Body of pancreas (tissue), 4 donors: Measurements from ENCODE around the gene ASNS.
"Not testable (repeated sequence)": the region's sequence is repeated elsewhere in the genome, so short reads cannot be mapped to it uniquely, and the experiment has no call there.

Experiments
- CTCF ChIP-seq, 7 experiments: fragments of 450-650 bp in 4 of 7; fragments of 200-600 bp in 3 of 7; sonication (generic) in 3 of 7; IDR thresholded peaks; one replicate each; pipeline ENCODE4 v1.5.1; 2016 to 2019; ENCODE audit warnings: antibody characterized with exemption in 7 of 7
- POLR2A ChIP-seq, 3 donors: fragments of 450-650 bp; IDR thresholded peaks; one replicate each; pipeline ENCODE4 v1.6.1; 2016; ENCODE audit warnings: antibody characterized with exemption in 3 of 3, mild to moderate bottlenecking in 2 of 3

GRCh38 chr7:97896893-97897292 lies 24.7 kb upstream of the ASNS start:
- not testable (repeated sequence) for TF ChIP-seq CTCF, POLR2A (IDR thresholded peaks at IDR 0.05)
